B cell (primary cell): ENCODE data around the gene DEFB112. TPM values are rescaled to one million over a fixed set of nuclear protein-coding genes. Genes with fewer than 3 reads are reported as not detected.

Source experiments
- ATAC-seq: fragments of 200-7000 bp; cut with Tn5 transposase; one replicate; pipeline ENCODE4 v1.10.0; 2021; ENCODE audit warnings: low read depth, mild to moderate bottlenecking, moderate number of reproducible peaks, moderate library complexity
- CTCF ChIA-PET: fragments of 350-600 bp; sonication (Branson Sonifier 250); formaldehyde crosslinking; loops from one replicate; lab custom pipeline; 2021; ENCODE audit warnings: antibody characterized with exemption, inconsistent platforms; lab: Charles Lee
- POLR2A ChIA-PET: fragments of 350-600 bp; sonication (Branson Sonifier 250); formaldehyde crosslinking; loops from one replicate; lab custom pipeline; 2021; ENCODE audit warnings: antibody characterized with exemption; lab: Charles Lee
- DNase-seq: peaks from one replicate; pipeline ENCODE4 v3.0.0; 2013
- H2AFZ ChIP-seq: 2 replicates; pipeline ENCODE4 v1.6.1; 2012; ENCODE audit warnings: mild to moderate bottlenecking, low read depth, low read length; ENCODE audit not compliant: insufficient read depth, poor library complexity, severe bottlenecking
- H3K27ac ChIP-seq, 2 donors: 1 replicate in 1 of 2; 2 replicates in 1 of 2; pipeline ENCODE4 v1.5.1; 2012 to 2013; ENCODE audit warnings: low read length in 2 of 2, mild to moderate bottlenecking in 2 of 2, moderate library complexity in 1 of 2
- H3K27me3 ChIP-seq, 4 experiments: fragments of 200-600 bp in 1 of 4; sonication (generic) in 1 of 4; replicated peaks in 1 of 4; 1 replicate in 2 of 4; 2 replicates in 2 of 4; pipeline versions ENCODE4 v1.6.1 to v1.7.0; 2013 to 2016; ENCODE audit warnings: low read length in 3 of 4, mild to moderate bottlenecking in 2 of 4, mixed read lengths in 1 of 4, moderate library complexity in 1 of 4; ENCODE audit not compliant: insufficient read depth in 4 of 4, control insufficient read depth in 3 of 4; ENCODE audit errors: control extremely low read depth in 1 of 4
- H3K36me3 ChIP-seq, 2 experiments: replicated peaks in 1 of 2; 1 replicate in 1 of 2; 2 replicates in 1 of 2; pipeline versions ENCODE4 v1.6.1 to v1.7.1; 2013; ENCODE audit warnings: low read length in 1 of 2; ENCODE audit not compliant: insufficient read depth in 2 of 2, control insufficient read depth in 1 of 2; ENCODE audit errors: control extremely low read depth in 1 of 2, extremely low read depth in 1 of 2
- H3K4me1 ChIP-seq, 2 donors: fragments of 200-600 bp in 1 of 2; sonication (generic) in 1 of 2; 1 replicate in 1 of 2; 2 replicates in 1 of 2; pipeline versions ENCODE4 v1.5.1 to v1.6.1; 2013 to 2017; ENCODE audit warnings: low read length in 2 of 2; ENCODE audit not compliant: control insufficient read depth in 2 of 2, insufficient read depth in 2 of 2
- H3K4me2 ChIP-seq: replicated peaks from 2 replicates; pipeline ENCODE3; 2012; ENCODE audit warnings: mild to moderate bottlenecking, low read depth, low read length; ENCODE audit not compliant: poor library complexity, severe bottlenecking
- H3K4me3 ChIP-seq, 5 experiments: fragments of 200-600 bp in 1 of 5; sonication (generic) in 1 of 5; 1 replicate in 3 of 5; 2 replicates in 2 of 5; pipeline versions ENCODE4 v1.5.1 to v1.7.0; 2011 to 2016; ENCODE audit warnings: low read length in 4 of 5, mild to moderate bottlenecking in 4 of 5, low read depth in 2 of 5, control low read depth in 1 of 5, moderate library complexity in 1 of 5; ENCODE audit not compliant: insufficient read depth in 1 of 5; ENCODE audit errors: control extremely low read depth in 1 of 5, extremely low read depth in 1 of 5
- H3K79me2 ChIP-seq: fragments of 200-600 bp; sonication (generic); one replicate; pipeline ENCODE4 v1.6.0; 2016; ENCODE audit warnings: low read length; ENCODE audit not compliant: control insufficient read depth, insufficient read depth
- H3K9ac ChIP-seq: fragments of 200-600 bp; sonication (generic); 2 replicates; pipeline ENCODE4 v1.6.1; 2017; ENCODE audit warnings: mild to moderate bottlenecking, low read length, moderate library complexity
- H3K9me3 ChIP-seq, 3 donors: one replicate each; pipeline versions ENCODE4 v1.6.1 to v1.7.1; 2013; ENCODE audit warnings: low read length in 2 of 3; ENCODE audit not compliant: control insufficient read depth in 2 of 3, insufficient read depth in 1 of 3; ENCODE audit errors: control extremely low read depth in 1 of 3
- H4K20me1 ChIP-seq: 2 replicates; pipeline ENCODE4 v1.6.0; 2012; ENCODE audit warnings: mild to moderate bottlenecking, low read length; ENCODE audit not compliant: insufficient read depth, control insufficient read depth, poor library complexity, severe bottlenecking
- H3K27ac Mint-ChIP-seq: one replicate; pipeline ENCODE4 v1.8.0; 2021; ENCODE audit warnings: mixed read lengths
- H3K27me3 Mint-ChIP-seq: one replicate; pipeline ENCODE4 v1.8.0; 2021; ENCODE audit warnings: mixed read lengths
- H3K4me1 Mint-ChIP-seq: one replicate; pipeline ENCODE4 v1.8.0; 2021; ENCODE audit warnings: mixed read lengths
- H3K4me3 Mint-ChIP-seq: one replicate; pipeline ENCODE4 v1.8.0; 2021; ENCODE audit warnings: mixed read lengths
- H3K9me3 Mint-ChIP-seq: one replicate; pipeline ENCODE4 v1.8.0; 2022; ENCODE audit warnings: mixed read lengths; ENCODE audit not compliant: insufficient read depth
- EZH2 ChIP-seq: IDR thresholded peaks from 2 replicates; pipeline ENCODE4 v1.6.1; 2012; ENCODE audit warnings: borderline replicate concordance, low read depth, mild to moderate bottlenecking, moderate library complexity, low read length; ENCODE audit not compliant: insufficient read depth, poor library complexity, severe bottlenecking
- WGBS: methylation state at CpG from one replicate; pipeline ENCODE4 v1.1.5; 2013; ENCODE audit warnings: missing lambda C conversion rate; ENCODE audit not compliant: insufficient coverage; 5-methylcytosine and 5-hydroxymethylcytosine counted together
- intact Hi-C: fragments of 100-400 bp; cut with micrococcal nuclease; formaldehyde crosslinking; loops from one replicate; pipeline ENCODE4 v1.10.0; 2022
- polyA plus RNA-seq: library from polyadenylated mRNA; depleted of rRNA; stranded (reverse); fragments of >200 nt; gene quantifications from 2 replicates; pipeline ENCODE4 v1.2.3, GENCODE V29; 2012
- total RNA-seq, 2 donors: library from RNA; stranded (reverse); fragments of 120-200 nt in 1 of 2; gene quantifications; 1 replicate in 1 of 2; 2 replicates in 1 of 2; pipeline versions ENCODE4 v1.2.3 to v1.2.4, GENCODE V29; 2013 to 2022
- TF ChIP-seq, protein P1 (sequence below): fragments of 200-600 bp; IDR thresholded peaks from one replicate; pipeline ENCODE4 v1.8.0; 2022; ENCODE audit warnings: antibody characterized with exemption, mild to moderate bottlenecking

The DEFB112 gene
- total and polyA plus RNA-seq, 2 donors (not counting 1 experiment from before 2014, with no cell fraction given): not detected

DNA sequence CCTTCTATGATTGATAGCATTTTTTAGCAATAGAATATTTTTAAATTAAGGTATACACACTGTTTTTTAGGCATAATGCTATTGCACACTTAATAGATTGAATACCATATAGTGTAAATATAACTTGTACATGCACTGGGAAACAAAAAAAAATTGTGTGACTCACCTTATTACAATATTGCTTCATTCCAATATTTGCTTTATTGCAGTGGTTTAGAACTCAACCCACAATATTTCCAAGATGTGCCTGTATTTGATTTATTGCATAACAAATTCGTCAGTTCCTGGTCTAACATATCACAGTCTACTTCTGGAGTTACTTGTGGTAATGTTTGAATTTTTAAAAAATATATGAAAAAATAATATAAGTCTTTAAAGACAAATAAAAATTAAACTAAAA is 41.9 kb upstream of the DEFB112 start:
- H3K36me3 ChIP-seq: no peaks in the 10 kb centered on the region
- H3K27me3 ChIP-seq: no peaks in the 10 kb centered on the region
- ATAC-seq (no peak), DNase-seq (no peak)
- no peak overlapping the region for H3K9ac ChIP-seq
- no peak for TF ChIP-seq EZH2
- TF ChIP-seq, protein P1, sequence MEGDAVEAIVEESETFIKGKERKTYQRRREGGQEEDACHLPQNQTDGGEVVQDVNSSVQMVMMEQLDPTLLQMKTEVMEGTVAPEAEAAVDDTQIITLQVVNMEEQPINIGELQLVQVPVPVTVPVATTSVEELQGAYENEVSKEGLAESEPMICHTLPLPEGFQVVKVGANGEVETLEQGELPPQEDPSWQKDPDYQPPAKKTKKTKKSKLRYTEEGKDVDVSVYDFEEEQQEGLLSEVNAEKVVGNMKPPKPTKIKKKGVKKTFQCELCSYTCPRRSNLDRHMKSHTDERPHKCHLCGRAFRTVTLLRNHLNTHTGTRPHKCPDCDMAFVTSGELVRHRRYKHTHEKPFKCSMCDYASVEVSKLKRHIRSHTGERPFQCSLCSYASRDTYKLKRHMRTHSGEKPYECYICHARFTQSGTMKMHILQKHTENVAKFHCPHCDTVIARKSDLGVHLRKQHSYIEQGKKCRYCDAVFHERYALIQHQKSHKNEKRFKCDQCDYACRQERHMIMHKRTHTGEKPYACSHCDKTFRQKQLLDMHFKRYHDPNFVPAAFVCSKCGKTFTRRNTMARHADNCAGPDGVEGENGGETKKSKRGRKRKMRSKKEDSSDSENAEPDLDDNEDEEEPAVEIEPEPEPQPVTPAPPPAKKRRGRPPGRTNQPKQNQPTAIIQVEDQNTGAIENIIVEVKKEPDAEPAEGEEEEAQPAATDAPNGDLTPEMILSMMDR: no peak
- H3K79me2 ChIP-seq: no peaks in the 10 kb centered on the region
- Mint-ChIP-seq H3K27ac (no peak overlapping the region), H3K27me3 (no peaks in the 10 kb centered on the region), H3K4me3 (no peak overlapping the region), H3K4me1 (no peaks in the 10 kb centered on the region), H3K9me3 (no peaks in the 10 kb centered on the region)
- no peak overlapping the region for H3K27ac ChIP-seq
- no peak overlapping the region for H2AFZ ChIP-seq
- H3K4me1 ChIP-seq: no peaks in the 10 kb centered on the region
- CTCF ChIA-PET: no interaction called here
- no peaks in the 10 kb centered on the region for H4K20me1 ChIP-seq
- intact Hi-C loops: no loop called here
- no peak overlapping the region for H3K4me2 ChIP-seq
- POLR2A ChIA-PET: no interaction called here
- no peaks in the 10 kb centered on the region for H3K9me3 ChIP-seq
- no CpG with 5 or more reads among the region's 1 CpG for WGBS
- H3K4me3 ChIP-seq: no peak overlapping the region

DNA sequence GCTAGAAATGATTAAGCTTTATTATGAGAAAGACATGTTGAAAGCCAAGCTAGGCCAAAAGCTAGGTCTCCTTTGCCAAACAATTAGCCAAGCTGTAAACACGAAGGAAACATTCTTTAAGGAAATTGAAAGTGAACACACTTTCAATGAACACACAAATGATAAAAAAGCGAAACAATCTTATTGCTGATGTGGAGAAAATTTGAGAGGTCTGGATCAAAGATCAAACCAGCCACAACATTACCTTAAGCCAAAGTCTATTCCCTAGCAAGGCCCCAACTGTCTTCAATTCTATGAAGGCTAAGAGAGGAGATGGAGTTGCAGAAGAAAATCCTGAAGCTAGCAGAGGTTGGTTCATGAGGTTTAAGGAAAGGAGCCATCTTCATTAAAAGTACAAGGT is 40.2 kb upstream of the DEFB112 start:
- Mint-ChIP-seq H3K27me3 (no peaks in the 10 kb centered on the region), H3K27ac (no peak overlapping the region), H3K9me3 (no peaks in the 10 kb centered on the region), H3K4me3 (no peak overlapping the region), H3K4me1 (no peaks in the 10 kb centered on the region)
- ChIA-PET POLR2A (no interaction called here), CTCF (interaction anchor here (1.2 kb wide), 1 partner anchor 16 kb away, joined by 3 read pairs; no protein-coding TSS in a partner anchor)
- Histone ChIP-seq H3K27me3 (no peaks in the 10 kb centered on the region), H4K20me1 (no peaks in the 10 kb centered on the region), H3K79me2 (no peaks in the 10 kb centered on the region), H3K9ac (no peak overlapping the region), H3K27ac (no peak overlapping the region), H3K4me1 (no peaks in the 10 kb centered on the region), H2AFZ (no peak overlapping the region), H3K4me2 (no peak overlapping the region), H3K36me3 (no peaks in the 10 kb centered on the region), H3K4me3 (no peak overlapping the region), H3K9me3 (no peaks in the 10 kb centered on the region)
- WGBS: no CpG with 5 or more reads among the region's 2 CpGs
- ATAC-seq (no peak), DNase-seq (no peak)
- intact Hi-C loops: no loop called here
- TF ChIP-seq, protein P1: no peak
- no peak for TF ChIP-seq EZH2
